Retina (tissue), 1 donor: ENCODE measurements around the gene GABRG3.
A peak's percentile ranks its signal among the peaks of the same experiment; 100 is the strongest.
"Not testable (repeated sequence)": the region's sequence is repeated elsewhere in the genome, so short reads cannot be mapped to it uniquely, and the experiment has no call there.

Experiments
- DNase-seq: peaks from one replicate; pipeline ENCODE4 v3.0.0-alpha.2; 2016

GABRG3 gene

GRCh38 chr15:27358751-27359434 lies 387.9 kb downstream of the GABRG3 start:
- DNase-seq: peak; percentile 66

GRCh38 chr15:27359586-27359985 lies 388.6 kb downstream of the GABRG3 start:
- no peak for DNase-seq

GRCh38 chr15:27360316-27360715 lies 389.3 kb downstream of the GABRG3 start:
- DNase-seq: no peak

- peak; percentile 62 for DNase-seq
Observed at GRCh38 chr15:27361438-27361837, 390.5 kb downstream of the GABRG3 start.

- no peak for DNase-seq
Observed at GRCh38 chr15:27365456-27365855, 394.5 kb downstream of the GABRG3 start.

GRCh38 chr15:27377391-27377790 lies 406.4 kb downstream of the GABRG3 start:
- DNase-seq: not testable (repeated sequence)

- no peak for DNase-seq
Observed at GRCh38 chr15:27382361-27383025, 411.5 kb downstream of the GABRG3 start.

- DNase-seq: no peak
Observed at GRCh38 chr15:27383726-27384125, 412.7 kb downstream of the GABRG3 start.

GRCh38 chr15:27392163-27392562 lies 421.2 kb downstream of the GABRG3 start:
- DNase-seq: no peak

GRCh38 chr15:27396521-27396920 lies 425.5 kb downstream of the GABRG3 start:
- DNase-seq: no peak

GRCh38 chr15:27396996-27397395 lies 426.0 kb downstream of the GABRG3 start:
- DNase-seq: no peak

GRCh38 chr15:27398631-27399161 lies 427.7 kb downstream of the GABRG3 start:
- DNase-seq: no peak

GRCh38 chr15:27399241-27399640 lies 428.3 kb downstream of the GABRG3 start:
- DNase-seq: no peak

- DNase-seq: no peak
Observed at GRCh38 chr15:27401471-27401870, 430.5 kb downstream of the GABRG3 start.

GRCh38 chr15:27408428-27408827 lies 437.4 kb downstream of the GABRG3 start:
- DNase-seq: no peak

- no peak for DNase-seq
Observed at GRCh38 chr15:27410996-27411605, 440.1 kb downstream of the GABRG3 start.

GRCh38 chr15:27412415-27412814 lies 441.4 kb downstream of the GABRG3 start:
- no peak for DNase-seq

- no peak for DNase-seq
Observed at GRCh38 chr15:27414168-27414870, 443.3 kb downstream of the GABRG3 start.

- peak; percentile 51 for DNase-seq
Observed at GRCh38 chr15:27418726-27419125, 447.7 kb downstream of the GABRG3 start.

- DNase-seq: no peak
Observed at GRCh38 chr15:27422997-27423396, 452.0 kb downstream of the GABRG3 start.

GRCh38 chr15:27426805-27427204 lies 455.8 kb downstream of the GABRG3 start:
- no peak for DNase-seq

- DNase-seq: no peak
Observed at GRCh38 chr15:27427276-27427675, 456.3 kb downstream of the GABRG3 start.

- no peak for DNase-seq
Observed at GRCh38 chr15:27428151-27428550, 457.2 kb downstream of the GABRG3 start.
